HEK293 (cell line): ENCODE results near the gene SPDYE4.

Experiments
- CTCF ChIA-PET: fragments of 350-600 bp; formaldehyde crosslinking; extraction: SDS; loops from one replicate; lab custom pipeline; 2021; ENCODE audit warnings: antibody characterized with exemption; lab: Yijun Ruan, JAX
- POLR2A ChIA-PET: fragments of 300-600 bp; formaldehyde crosslinking; extraction: SDS; loops from one replicate; lab custom pipeline; 2020; ENCODE audit warnings: antibody characterized with exemption, inconsistent platforms; lab: Yijun Ruan, JAX
- H3K27ac ChIP-seq: fragments of 200-500 bp; sonication (Bioruptor generic); 2 replicates; pipeline ENCODE4 v1.5.1; 2014; ENCODE audit warnings: low read depth, low read length, control low read depth, inconsistent platforms; ENCODE audit errors: extremely low read depth
- H3K36me3 ChIP-seq, 2 experiments: fragments of 200-500 bp in 1 of 2; sonication (Bioruptor generic) in 1 of 2; 1 replicate in 1 of 2; 2 replicates in 1 of 2; pipeline ENCODE4 v1.5.1; 2014 to 2017; ENCODE audit warnings: inconsistent platforms in 2 of 2, low read length in 2 of 2; ENCODE audit not compliant: control insufficient read depth in 2 of 2, insufficient read depth in 1 of 2
- H3K4me1 ChIP-seq: fragments of 200-500 bp; sonication (Bioruptor generic); 2 replicates; pipeline ENCODE4 v1.5.1; 2014; ENCODE audit warnings: mild to moderate bottlenecking, low read length, inconsistent platforms; ENCODE audit not compliant: control insufficient read depth, insufficient read depth
- H3K4me3 ChIP-seq: 2 replicates; pipeline ENCODE4 v1.5.1; 2011; ENCODE audit warnings: low read depth, mild to moderate bottlenecking, control low read depth, low read length, moderate library complexity
- H3K9me3 ChIP-seq: fragments of 200-500 bp; sonication (Bioruptor generic); 2 replicates; pipeline ENCODE4 v1.5.1; 2014; ENCODE audit warnings: low read depth, low read length, inconsistent platforms; ENCODE audit not compliant: control insufficient read depth, insufficient read depth
- AEBP2 ChIP-seq: fragments of 450-650 bp; formaldehyde crosslinking; IDR thresholded peaks from 2 replicates; pipeline ENCODE4 v1.5.1; 2016; ENCODE audit warnings: missing biosample characterization, missing genetic modification characterization, borderline replicate concordance
- GLI4 ChIP-seq: fragments of 450-650 bp; formaldehyde crosslinking; IDR thresholded peaks from 2 replicates; pipeline ENCODE4 v1.5.1; 2016; ENCODE audit warnings: missing biosample characterization, missing genetic modification characterization
- SALL2 ChIP-seq: fragments of 450-650 bp; formaldehyde crosslinking; IDR thresholded peaks from 2 replicates; pipeline ENCODE4 v1.5.0; 2017; ENCODE audit warnings: missing biosample characterization, mild to moderate bottlenecking, missing genetic modification characterization, borderline replicate concordance
- SCRT1 ChIP-seq: fragments of 450-650 bp; formaldehyde crosslinking; IDR thresholded peaks from 2 replicates; pipeline ENCODE4 v1.5.1; 2016; ENCODE audit warnings: missing biosample characterization, missing genetic modification characterization, borderline replicate concordance
- SETDB1 ChIP-seq: IDR thresholded peaks from one replicate; pipeline ENCODE4 v1.6.1; 2017; ENCODE audit warnings: mild to moderate bottlenecking, low read length, moderate library complexity, mixed read lengths; ENCODE audit not compliant: insufficient read length
- ZBTB17 ChIP-seq: fragments of 450-650 bp; formaldehyde crosslinking; IDR thresholded peaks from 2 replicates; pipeline ENCODE4 v1.5.1; 2016; ENCODE audit warnings: missing biosample characterization, missing genetic modification characterization
- ZBTB21 ChIP-seq: fragments of 450-650 bp; formaldehyde crosslinking; IDR thresholded peaks from 2 replicates; pipeline ENCODE4 v1.5.1; 2017; ENCODE audit warnings: missing biosample characterization, missing genetic modification characterization
- ZFP3 ChIP-seq: fragments of 450-650 bp; formaldehyde crosslinking; IDR thresholded peaks from 2 replicates; pipeline ENCODE4 v1.5.1; 2016; ENCODE audit warnings: low read depth, missing biosample characterization, missing genetic modification characterization
- ZFP41 ChIP-seq: fragments of 450-650 bp; formaldehyde crosslinking; IDR thresholded peaks from 2 replicates; pipeline ENCODE4 v1.5.1; 2016; ENCODE audit warnings: missing biosample characterization, missing genetic modification characterization, borderline replicate concordance
- ZNF132 ChIP-seq: fragments of 450-650 bp; formaldehyde crosslinking; IDR thresholded peaks from 2 replicates; pipeline ENCODE4 v1.5.1; 2017; ENCODE audit warnings: missing biosample characterization, missing genetic modification characterization, borderline replicate concordance
- ZNF19 ChIP-seq: fragments of 450-650 bp; formaldehyde crosslinking; IDR thresholded peaks from 2 replicates; pipeline ENCODE4; 2016; ENCODE audit warnings: missing biosample characterization, missing genetic modification characterization, low read depth
- ZNF26 ChIP-seq: fragments of 450-650 bp; formaldehyde crosslinking; IDR thresholded peaks from 2 replicates; pipeline ENCODE4 v1.5.1; 2016; ENCODE audit warnings: missing biosample characterization, missing genetic modification characterization
- ZNF266 ChIP-seq: fragments of 450-650 bp; formaldehyde crosslinking; IDR thresholded peaks from 2 replicates; pipeline ENCODE4 v1.5.1; 2016; ENCODE audit warnings: missing biosample characterization, missing genetic modification characterization, low read depth
- ZNF362 ChIP-seq: fragments of 450-650 bp; formaldehyde crosslinking; IDR thresholded peaks from 2 replicates; pipeline ENCODE4 v1.5.1; 2016; ENCODE audit warnings: missing biosample characterization, missing genetic modification characterization
- ZNF366 ChIP-seq: fragments of 450-650 bp; formaldehyde crosslinking; conservative IDR thresholded peaks from 2 replicates; pipeline ENCODE4 v1.5.1; 2016; ENCODE audit warnings: missing biosample characterization, missing genetic modification characterization
- ZNF416 ChIP-seq: fragments of 450-650 bp; formaldehyde crosslinking; IDR thresholded peaks from 2 replicates; pipeline ENCODE4 v1.5.1; 2016; ENCODE audit warnings: missing biosample characterization, missing genetic modification characterization
- ZNF521 ChIP-seq: fragments of 450-650 bp; formaldehyde crosslinking; IDR thresholded peaks from 2 replicates; pipeline ENCODE4 v1.5.1; 2017; ENCODE audit warnings: missing biosample characterization, mild to moderate bottlenecking, missing genetic modification characterization
- ZNF530 ChIP-seq: fragments of 450-650 bp; formaldehyde crosslinking; IDR thresholded peaks from 2 replicates; pipeline ENCODE4 v1.5.1; 2016; ENCODE audit warnings: low read depth, missing biosample characterization, missing genetic modification characterization
- ZNF639 ChIP-seq: fragments of 450-650 bp; formaldehyde crosslinking; IDR thresholded peaks from 2 replicates; pipeline ENCODE4 v1.5.1; 2016; ENCODE audit warnings: missing biosample characterization, missing genetic modification characterization
- ZNF654 ChIP-seq: fragments of 450-650 bp; formaldehyde crosslinking; IDR thresholded peaks from 2 replicates; pipeline ENCODE4 v1.5.1; 2016; ENCODE audit warnings: low read depth, missing biosample characterization, missing genetic modification characterization
- TF ChIP-seq, protein P1 (sequence below): fragments of 450-650 bp; formaldehyde crosslinking; IDR thresholded peaks from 2 replicates; pipeline ENCODE4 v1.5.1; 2017; ENCODE audit warnings: missing biosample characterization, missing genetic modification characterization
- TF ChIP-seq, protein P2 (sequence below): fragments of 450-650 bp; formaldehyde crosslinking; IDR thresholded peaks from 2 replicates; pipeline ENCODE4 v1.5.1; 2016; ENCODE audit warnings: missing biosample characterization, missing genetic modification characterization

Gene SPDYE4

DNA sequence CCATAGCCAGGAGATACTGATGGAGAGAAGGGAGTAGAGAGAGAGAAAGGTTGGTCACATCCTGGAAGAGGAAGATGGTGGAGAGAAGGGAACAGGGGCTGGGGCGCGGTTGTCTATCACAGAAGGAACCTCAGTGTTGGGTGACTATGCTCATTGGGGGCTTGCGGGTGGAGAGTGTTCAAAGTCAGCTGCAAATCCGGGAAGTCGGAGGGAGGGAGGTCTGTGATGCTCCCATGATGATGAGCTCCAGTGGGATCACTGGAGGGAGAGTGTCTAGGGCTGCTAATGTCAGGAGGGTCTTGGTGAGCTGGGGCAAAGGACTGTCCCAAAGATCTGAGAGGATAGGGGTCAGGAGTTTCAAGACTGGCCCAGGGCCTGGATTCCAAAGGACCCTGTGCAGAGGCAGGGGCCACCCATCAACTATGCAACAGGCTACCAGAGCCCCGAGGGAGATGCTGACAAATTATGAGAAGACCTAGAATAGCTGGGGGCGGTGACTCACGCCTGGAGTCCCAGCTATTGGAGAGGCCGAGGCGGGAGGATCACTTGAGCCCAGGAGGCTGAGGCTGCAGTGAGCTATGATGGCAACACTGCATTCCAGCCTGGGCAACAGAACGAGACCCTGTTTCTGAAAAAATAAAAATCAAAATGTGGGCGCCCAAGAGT is 2.6 kb downstream of the SPDYE4 start (continued):
- TF ChIP-seq ZNF654 (tag by site-specific recombination) (no peak), SCRT1 (no peak), ZNF530 (no peak), ZNF19 (tag by site-specific recombination) (no peak), ZNF362 (tag by site-specific recombination) (no peak), ZNF266 (tag by site-specific recombination) (no peak), ZFP3 (tag by site-specific recombination) (no peak), SETDB1 (no peak), AEBP2 (no peak), ZNF521 (tag by site-specific recombination) (no peak), ZNF416 (tag by site-specific recombination) (no peak), ZNF639 (tag by site-specific recombination) (no peak), GLI4 (tag by site-specific recombination) (no peak)
- TF ChIP-seq, protein P1, sequence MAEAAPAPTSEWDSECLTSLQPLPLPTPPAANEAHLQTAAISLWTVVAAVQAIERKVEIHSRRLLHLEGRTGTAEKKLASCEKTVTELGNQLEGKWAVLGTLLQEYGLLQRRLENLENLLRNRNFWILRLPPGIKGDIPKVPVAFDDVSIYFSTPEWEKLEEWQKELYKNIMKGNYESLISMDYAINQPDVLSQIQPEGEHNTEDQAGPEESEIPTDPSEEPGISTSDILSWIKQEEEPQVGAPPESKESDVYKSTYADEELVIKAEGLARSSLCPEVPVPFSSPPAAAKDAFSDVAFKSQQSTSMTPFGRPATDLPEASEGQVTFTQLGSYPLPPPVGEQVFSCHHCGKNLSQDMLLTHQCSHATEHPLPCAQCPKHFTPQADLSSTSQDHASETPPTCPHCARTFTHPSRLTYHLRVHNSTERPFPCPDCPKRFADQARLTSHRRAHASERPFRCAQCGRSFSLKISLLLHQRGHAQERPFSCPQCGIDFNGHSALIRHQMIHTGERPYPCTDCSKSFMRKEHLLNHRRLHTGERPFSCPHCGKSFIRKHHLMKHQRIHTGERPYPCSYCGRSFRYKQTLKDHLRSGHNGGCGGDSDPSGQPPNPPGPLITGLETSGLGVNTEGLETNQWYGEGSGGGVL (tag by site-specific recombination): no peak

- no peak overlapping the region for H3K27ac ChIP-seq
- ChIA-PET CTCF (interaction anchor here (0.6 to 1.2 kb wide), 4 partner anchors 19 to 219 kb away, joined by 3 to 4 read pairs (median 4); no protein-coding TSS in a partner anchor), POLR2A (no interaction called here)
- H3K36me3 ChIP-seq: no peaks in the 10 kb centered on the region
- no peak overlapping the region for H3K4me3 ChIP-seq
- H3K9me3 ChIP-seq: no peaks in the 10 kb centered on the region
- TF ChIP-seq ZNF132 (tag by site-specific recombination) (no peak), ZBTB17 (no peak), ZNF26 (tag by site-specific recombination) (no peak), SALL2 (no peak), ZFP41 (tag by site-specific recombination) (no peak), ZNF366 (tag by site-specific recombination) (no peak), ZBTB21 (tag by site-specific recombination) (no peak), ZNF639 (tag by site-specific recombination) (no peak)
- TF ChIP-seq, protein P2, sequence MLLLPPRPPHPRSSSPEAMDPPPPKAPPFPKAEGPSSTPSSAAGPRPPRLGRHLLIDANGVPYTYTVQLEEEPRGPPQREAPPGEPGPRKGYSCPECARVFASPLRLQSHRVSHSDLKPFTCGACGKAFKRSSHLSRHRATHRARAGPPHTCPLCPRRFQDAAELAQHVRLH: no peak
- H3K4me1 ChIP-seq: no peaks in the 10 kb centered on the region
Measured at GRCh38 chr17:8754890-8755289, 3.5 kb downstream of the SPDYE4 start.
